Peyer's patch (tissue), 4 donors: Measurements from ENCODE around the gene SMIM29. TPM values are rescaled to one million over a fixed set of nuclear protein-coding genes. Genes with fewer than 3 reads are reported as not detected.

ENCODE experiments used
- DNase-seq, 3 donors: peaks; one replicate each; pipeline ENCODE4 v3.0.0-alpha.2; 2017 to 2019
- H3K27ac ChIP-seq, 4 donors: fragments of 200-600 bp; sonication (generic); one replicate each; pipeline ENCODE4 v1.5.1; 2016 to 2019
- H3K27me3 ChIP-seq, 2 donors: fragments of 200-600 bp; sonication (generic); one replicate each; pipeline ENCODE4 v1.5.1; 2019
- H3K36me3 ChIP-seq, 3 donors: fragments of 200-600 bp; sonication (generic); one replicate each; pipeline ENCODE4 v1.5.1; 2016 to 2019
- H3K4me1 ChIP-seq, 4 donors: fragments of 200-600 bp; sonication (generic); one replicate each; pipeline ENCODE4 v1.5.1; 2016 to 2019
- H3K4me3 ChIP-seq, 4 donors: fragments of 200-600 bp; sonication (generic); 1 replicate in 3 of 4; 2 replicates in 1 of 4; pipeline ENCODE4 v1.5.1; 2016 to 2019; ENCODE audit warnings: mild to moderate bottlenecking in 1 of 4
- H3K9me3 ChIP-seq, 4 donors: fragments of 200-600 bp; sonication (generic); one replicate each; pipeline ENCODE4 v1.5.1; 2016 to 2019; ENCODE audit warnings: mild to moderate bottlenecking in 1 of 4
- CTCF ChIP-seq, 6 experiments: fragments of 450-650 bp in 4 of 6; fragments of 200-600 bp in 2 of 6; sonication (generic) in 1 of 6; IDR thresholded peaks; one replicate each; pipeline ENCODE4 v1.5.1; 2017 to 2019; ENCODE audit warnings: antibody characterized with exemption in 6 of 6, mild to moderate bottlenecking in 3 of 6, moderate library complexity in 1 of 6
- POLR2A ChIP-seq, 2 donors: fragments of 450-650 bp; IDR thresholded peaks; one replicate each; pipeline ENCODE4 v1.5.1; 2017; ENCODE audit warnings: antibody characterized with exemption in 2 of 2, mild to moderate bottlenecking in 2 of 2, moderate library complexity in 2 of 2
- small RNA-seq, 2 donors: library from RNA; depleted of rRNA; stranded (forward); fragments of <200 nt; gene quantifications; one replicate each; pipeline ENCODE3, GENCODE V24; 2016
- total RNA-seq, 4 donors: library from RNA; depleted of rRNA; stranded (reverse); fragments of >200 nt; gene quantifications; one replicate each; pipeline ENCODE4 v1.1.0, GENCODE V29; 2016

The SMIM29 gene
- total RNA-seq, 4 donors from 2014 or later: 8.9 to 30.5 (median 14.9) TPM

- Histone ChIP-seq H3K9me3 (no peaks in the 10 kb centered on the region), H3K4me1 (peaks cover 0 to 11% (median 5%) of the 10 kb centered on the region in 4 donors), H3K27me3 (no peaks in the 10 kb centered on the region), H3K27ac (peak overlapping the region in 1 of 4 donors; percentile 53), H3K36me3 (no peaks in the 10 kb centered on the region), H3K4me3 (peak overlapping the region; percentile 42 to 73 (median 59))
- TF ChIP-seq POLR2A (IDR thresholded peaks at IDR 0.05): no peak
- no peak for TF ChIP-seq CTCF (IDR thresholded peaks at IDR 0.05)
- DNase-seq: no peak
These were observed 52.0 kb downstream of the SMIM29 start for GRCh38 chr6:34196833-34197195.

Small RNA genes lying within 50 kb of the gene (small RNA-seq; reads per million reads assigned to genes)
- 0 reads per million in 2 donors for gene MIR6835

Other genes starting within 250 kb of the SMIM29 start
- gene GRM4, start 102.9 kb downstream of the SMIM29 start, total RNA-seq: not detected
- gene HMGA1, start 12.1 kb downstream of the SMIM29 start, total RNA-seq: 100 to 1,000 TPM in 1 of 4 donors, 10 to 100 TPM in 3; 71.3 to 102 (median 90.7) TPM
- 10 to 100 TPM; 17.3 to 28.1 (median 20.6) TPM for gene NUDT3, start 143.7 kb upstream of the SMIM29 start, total RNA-seq
- 1,000 to 10,000 TPM in 2 of 4 donors, 100 to 1,000 TPM in 2; 729 to 2,642 (median 1,002) TPM for gene RPS10, start 177.1 kb upstream of the SMIM29 start, total RNA-seq
- 1 to 10 TPM in 1 of 4 donors, under 1 TPM in 2, not detected in 1; 0.28 to 9.9 (median 0.40) TPM for gene PACSIN1, start 217.1 kb upstream of the SMIM29 start, total RNA-seq